Testis (tissue), 2 donors: Measurements from ENCODE around the gene POLR1F.

Experiments
- POLR2A ChIP-seq: fragments of 450-650 bp; IDR thresholded peaks from one replicate; pipeline ENCODE4 v1.6.1; 2017; ENCODE audit warnings: antibody characterized with exemption, mild to moderate bottlenecking, moderate library complexity
- TF ChIP-seq, protein P1 (sequence below), 3 experiments: fragments of 450-650 bp in 2 of 3; fragments of 200-600 bp in 1 of 3; sonication (generic) in 1 of 3; IDR thresholded peaks; one replicate each; pipeline ENCODE4 v1.5.1; 2016 to 2019; ENCODE audit warnings: antibody characterized with exemption in 3 of 3, mild to moderate bottlenecking in 2 of 3, moderate library complexity in 1 of 3

DNA sequence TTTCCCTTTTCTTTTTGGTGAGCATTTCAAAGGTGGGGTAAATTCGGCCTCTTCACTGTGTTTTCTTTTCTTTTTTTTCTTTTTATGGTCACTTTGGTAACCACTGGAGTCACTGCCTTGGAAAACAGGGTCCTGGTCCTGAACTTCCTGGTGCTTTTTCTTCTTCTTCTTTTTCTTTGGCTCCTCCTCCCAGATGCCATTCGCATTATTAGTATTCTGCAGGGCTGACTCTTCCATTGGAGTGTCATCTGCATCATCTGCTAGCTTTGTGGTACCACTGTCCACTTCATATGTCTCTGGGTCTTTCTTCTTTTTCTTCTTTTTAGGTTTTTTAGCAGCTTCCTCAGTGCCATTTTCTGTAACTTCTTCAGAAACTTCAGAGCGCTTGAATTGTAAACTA is 10.5 kb downstream of the POLR1F start:
- TF ChIP-seq, protein P1, sequence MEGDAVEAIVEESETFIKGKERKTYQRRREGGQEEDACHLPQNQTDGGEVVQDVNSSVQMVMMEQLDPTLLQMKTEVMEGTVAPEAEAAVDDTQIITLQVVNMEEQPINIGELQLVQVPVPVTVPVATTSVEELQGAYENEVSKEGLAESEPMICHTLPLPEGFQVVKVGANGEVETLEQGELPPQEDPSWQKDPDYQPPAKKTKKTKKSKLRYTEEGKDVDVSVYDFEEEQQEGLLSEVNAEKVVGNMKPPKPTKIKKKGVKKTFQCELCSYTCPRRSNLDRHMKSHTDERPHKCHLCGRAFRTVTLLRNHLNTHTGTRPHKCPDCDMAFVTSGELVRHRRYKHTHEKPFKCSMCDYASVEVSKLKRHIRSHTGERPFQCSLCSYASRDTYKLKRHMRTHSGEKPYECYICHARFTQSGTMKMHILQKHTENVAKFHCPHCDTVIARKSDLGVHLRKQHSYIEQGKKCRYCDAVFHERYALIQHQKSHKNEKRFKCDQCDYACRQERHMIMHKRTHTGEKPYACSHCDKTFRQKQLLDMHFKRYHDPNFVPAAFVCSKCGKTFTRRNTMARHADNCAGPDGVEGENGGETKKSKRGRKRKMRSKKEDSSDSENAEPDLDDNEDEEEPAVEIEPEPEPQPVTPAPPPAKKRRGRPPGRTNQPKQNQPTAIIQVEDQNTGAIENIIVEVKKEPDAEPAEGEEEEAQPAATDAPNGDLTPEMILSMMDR (IDR thresholded peaks at IDR 0.05) = no peak
- TF ChIP-seq POLR2A = no peak
